Measurements from ENCODE around the gene CANT1. TPM values are rescaled to one million over a fixed set of nuclear protein-coding genes. Genes with fewer than 3 reads are reported as not detected.

Gene CANT1
- total and polyA plus RNA-seq, 9 of the 15 experiments (the other 6 are each of a cell fraction or from before 2014, with no cell fraction given): 2.7 to 66.4 (median 22.5) TPM

- Histone ChIP-seq H3K4me2 (ENCODE audit: insufficient read depth, low read length) (no peak overlapping the region), H2AFZ (ENCODE audit: low read depth, low read length) (no peak overlapping the region), H3K27ac (ENCODE audit: extremely low read depth, low read depth, low read length) (no peak overlapping the region), H3K79me2 (ENCODE audit: control insufficient read depth, insufficient read depth, low read length) (peaks cover 64% of the 10 kb centered on the region), H4K20me1 (replicated peaks; ENCODE audit: control insufficient read depth, insufficient read depth, low read length) (peaks cover 21% of the 10 kb centered on the region), H3K9me3 (replicated peaks; ENCODE audit: control insufficient read depth, insufficient read depth, low read depth, low read length) (no peaks in the 10 kb centered on the region), H3K4me3 (no peak overlapping the region), H3K36me3 (ENCODE audit: control insufficient read depth, insufficient read depth, low read length) (peaks cover 24% of the 10 kb centered on the region; the same call in 2 of the 3 replicates), H3K9ac (ENCODE audit: insufficient read depth in 1 of 2, low read depth in 2 of 2, low read length in 2 of 2) (0 out of 4 replicates have a peak overlapping the region, but pooled peaks of 1 of the 2 experiments have one; percentile 19), H3K9me1 (ENCODE audit: control insufficient read depth, insufficient read depth, low read length) (peaks cover 8% of the 10 kb centered on the region), H3K4me1 (replicated peaks in 1 of 2; ENCODE audit: control insufficient read depth in 2 of 2, insufficient read depth in 2 of 2, low read length in 2 of 2) (peaks cover 20 to 30% of the 10 kb centered on the region in 2 experiments), H3K27me3 (ENCODE audit: control insufficient read depth in 2 of 2, insufficient read depth in 2 of 2, low read length in 2 of 2) (no peaks in the 10 kb centered on the region)
- in situ Hi-C loops (cut with MboI): no loop called here
- BruUV-seq (replicated peaks): no TSS peak
- intact Hi-C loops (cut with micrococcal nuclease): no loop called here
- ATAC-seq: no peak
- no peak for DNase-seq (ENCODE audit: extremely low read depth in 1 of 4, low spot score in 3 of 4)
- WGBS (ENCODE audit: insufficient coverage, low coverage, missing lambda C conversion rate): 92% methylated on average over 18 of the region's 19 CpGs
- POLR2A ChIA-PET: interaction anchor here (0.6 kb wide), 1 partner anchor 125 kb away, joined by 5 read pairs; no protein-coding TSS in a partner anchor
- no peak for FAIRE-seq
- CTCF ChIA-PET (ENCODE audit: low intra/inter-chr PET ratio): no interaction called here
- TF ChIP-seq DPF2 (IDR thresholded peaks at IDR 0.05) (no peak), AFF1 (IDR thresholded peaks at IDR 0.05; ENCODE audit: low read depth in 1 of 2, partially characterized antibody in 2 of 2) (no peak), ID3 (CRISPR knock-in tag; IDR thresholded peaks at IDR 0.05) (no peak), ID3 (tag; IDR thresholded peaks at IDR 0.05) (no peak), ZNF740 (CRISPR knock-in tag; IDR thresholded peaks at IDR 0.05) (no peak), ZNF740 (tag; IDR thresholded peaks at IDR 0.05) (no peak), KAT7 (CRISPR knock-in tag; IDR thresholded peaks at IDR 0.05; ENCODE audit: borderline replicate concordance) (no peak), ZBTB43 (CRISPR knock-in tag; IDR thresholded peaks at IDR 0.05) (no peak), TBP (optimal IDR thresholded peaks at IDR 0.05; ENCODE audit: low read depth, low read length) (no peak), EHMT2 (IDR thresholded peaks at IDR 0.05) (no peak), JUNB (CRISPR knock-in tag; conservative IDR thresholded peaks at IDR 0.05) (no peak), ZNF75A (CRISPR knock-in tag; IDR thresholded peaks at IDR 0.05) (no peak), HDAC6 (IDR thresholded peaks at IDR 0.05; ENCODE audit: low read depth, low read length) (no peak), ZNF134 (CRISPR knock-in tag; conservative IDR thresholded peaks at IDR 0.05) (no peak), MED1 (CRISPR knock-in tag; IDR thresholded peaks at IDR 0.05; ENCODE audit: borderline replicate concordance) (no peak), CHD2 (IDR thresholded peaks at IDR 0.05; ENCODE audit: low read depth, low read length) (no peak)
These were observed 2.6 kb downstream of the CANT1 start for GRCh38 chr17:79006794-79007503.
